K562 (cell line): Measurements from ENCODE around the gene TYR. TPM values are rescaled to one million over a fixed set of nuclear protein-coding genes. Genes with fewer than 3 reads are reported as not detected.
A peak's percentile ranks its signal among the peaks of the same experiment; 100 is the strongest.

Experiments
- ATAC-seq: fragments of 200-7000 bp; cut with Tn5 transposase; 3 replicates; pipeline ENCODE4 v1.9.1; 2020; ENCODE audit warnings: moderate library complexity
- BruUV-seq: library from RNA; stranded (reverse); fragments of 400-500 nt; replicated peaks from 2 replicates; lab custom pipeline; 2021; lab: Mats Ljungman, UMichigan
- CTCF ChIA-PET: fragments of 300-600 bp; formaldehyde crosslinking; extraction: SDS; loops from one replicate; lab custom pipeline; 2021; ENCODE audit warnings: low intra/inter-chr PET ratio; lab: Yijun Ruan, JAX
- POLR2A ChIA-PET: fragments of 300-600, 350-650 bp; sonication (Branson Sonifier 250); formaldehyde crosslinking; extraction: SDS; loops from one replicate; lab custom pipeline; 2021; ENCODE audit warnings: antibody characterized with exemption, inconsistent platforms; lab: Yijun Ruan, JAX
- DNase-seq, 4 experiments: peaks; one replicate each; pipeline versions ENCODE4 v3.0.0 to v3.0.0-alpha.2; 2011 to 2018; ENCODE audit warnings: low spot score in 3 of 4, mixed read lengths in 3 of 4; ENCODE audit errors: extremely low read depth in 1 of 4
- FAIRE-seq: peaks from 2 replicates; lab custom pipeline; 2011; peaks lifted over from hg19 to GRCh38; lab: Jason Lieb, UNC
- H2AFZ ChIP-seq: 2 replicates; pipeline ENCODE4 v1.6.0; 2011; ENCODE audit warnings: low read depth, low read length, control low read depth, inconsistent platforms
- H3K27ac ChIP-seq: fragments of 200-600 bp; 3 replicates; pipeline ENCODE4 v1.8.0; 2011; ENCODE audit warnings: low read depth, mild to moderate bottlenecking, control low read depth, inconsistent platforms, low read length, moderate library complexity, mixed read lengths; ENCODE audit errors: extremely low read depth
- H3K27me3 ChIP-seq, 2 experiments: fragments of 300-600 bp in 1 of 2; 2 replicates in 1 of 2; 3 replicates in 1 of 2; pipeline versions ENCODE4 v1.6.0 to v1.8.0; 2011; ENCODE audit warnings: inconsistent platforms in 2 of 2, low read length in 2 of 2, mild to moderate bottlenecking in 1 of 2, mixed read lengths in 1 of 2, moderate library complexity in 1 of 2; ENCODE audit not compliant: control insufficient read depth in 2 of 2, insufficient read depth in 2 of 2
- H3K36me3 ChIP-seq: fragments of 300-600 bp; 3 replicates; pipeline ENCODE4 v1.8.0; 2011; ENCODE audit warnings: mild to moderate bottlenecking, low read length, inconsistent platforms; ENCODE audit not compliant: control insufficient read depth, insufficient read depth
- H3K4me1 ChIP-seq, 2 experiments: fragments of 200-600 bp in 1 of 2; replicated peaks in 1 of 2; 2 replicates in 1 of 2; 3 replicates in 1 of 2; pipeline versions ENCODE4 v1.5.1 to v1.8.0; 2011; ENCODE audit warnings: inconsistent platforms in 2 of 2, low read length in 2 of 2, mild to moderate bottlenecking in 1 of 2, mixed read lengths in 1 of 2, moderate library complexity in 1 of 2; ENCODE audit not compliant: control insufficient read depth in 2 of 2, insufficient read depth in 2 of 2
- H3K4me2 ChIP-seq: 2 replicates; pipeline ENCODE4 v1.6.1; 2011; ENCODE audit warnings: low read length, control low read depth, inconsistent platforms, mixed read lengths; ENCODE audit not compliant: insufficient read depth
- H3K4me3 ChIP-seq: fragments of 200-600 bp; sonication (generic), shearing (Covaris generic); 2 replicates; pipeline ENCODE4 v1.5.1; 2016; ENCODE audit warnings: control low read depth, inconsistent platforms
- H3K79me2 ChIP-seq: fragments of 200-600 bp; 3 replicates; pipeline ENCODE4 v1.8.0; 2011; ENCODE audit warnings: low read length, inconsistent platforms; ENCODE audit not compliant: control insufficient read depth, insufficient read depth
- H3K9ac ChIP-seq, 2 experiments: 2 replicates each; pipeline versions ENCODE4 v1.6.0 to v1.6.1; 2011; ENCODE audit warnings: low read depth in 2 of 2, low read length in 2 of 2, control low read depth in 1 of 2, inconsistent platforms in 1 of 2, mild to moderate bottlenecking in 1 of 2, mixed read lengths in 1 of 2; ENCODE audit not compliant: insufficient read depth in 1 of 2
- H3K9me1 ChIP-seq: one replicate; pipeline ENCODE4 v1.6.0; 2011; ENCODE audit warnings: inconsistent platforms, mild to moderate bottlenecking, low read length, moderate library complexity; ENCODE audit not compliant: control insufficient read depth, insufficient read depth
- H3K9me3 ChIP-seq: replicated peaks from 2 replicates; pipeline ENCODE4 v1.5.1; 2011; ENCODE audit warnings: low read depth, low read length, inconsistent platforms; ENCODE audit not compliant: control insufficient read depth, insufficient read depth
- H4K20me1 ChIP-seq: replicated peaks from 2 replicates; pipeline ENCODE4 v1.6.1; 2011; ENCODE audit warnings: low read length, inconsistent platforms, mixed read lengths; ENCODE audit not compliant: control insufficient read depth, insufficient read depth
- MAFK ChIP-seq: IDR thresholded peaks from 2 replicates; pipeline ENCODE4 v1.6.1; 2011; ENCODE audit warnings: low read length, improper control_type of control experiment
- STAG1 ChIP-seq: sonication (generic); formaldehyde crosslinking; IDR thresholded peaks from 2 replicates; pipeline ENCODE4 v1.5.0; 2020; ENCODE audit warnings: missing genetic modification reagents, borderline replicate concordance
- TARDBP ChIP-seq: fragments of 450-650 bp; IDR thresholded peaks from 2 replicates; pipeline ENCODE4 v1.6.1; 2016
- ZNF316 ChIP-seq: fragments of 450-650 bp; IDR thresholded peaks from 2 replicates; pipeline ENCODE4 v1.6.1; 2016
- WGBS: fragments of 100-300 bp; shearing (Covaris generic); methylation state at CpG from one replicate; pipeline ENCODE4 v1.1.6; 2016; ENCODE audit warnings: low coverage, mixed read lengths; ENCODE audit not compliant: insufficient coverage; ENCODE audit errors: missing lambda C conversion rate; 5-methylcytosine and 5-hydroxymethylcytosine counted together
- in situ Hi-C: fragments of 300-500 bp; cut with MboI; formaldehyde crosslinking; loops from 4 replicates; pipeline ENCODE4 v1.15.0; 2018; ENCODE audit warnings: inconsistent platforms, mixed read lengths
- intact Hi-C: fragments of 100-400 bp; cut with micrococcal nuclease; formaldehyde crosslinking; loops from 2 replicates; pipeline ENCODE4 v1.14.2; 2022
- polyA plus RNA-seq, 8 experiments: library from polyadenylated mRNA; depleted of rRNA in 4 of 8; stranded (reverse) in 5 of 8; unstranded in 3 of 8; fragments of >200 nt; fragmentation: Nextera tagmentation in 2 of 8; fragmentation: Illumina TruSeq in 1 of 8; extraction: Ambion mirVana in 2 of 8; extraction: Trizol in 1 of 8; gene quantifications; 2 replicates each; pipeline versions ENCODE4 v1.2.1 to v1.2.3, GENCODE V29; 2011 to 2014; ENCODE audit warnings: inconsistent platforms in 1 of 8, missing spikeins in 1 of 8
- total RNA-seq, 7 experiments: library from RNA; depleted of rRNA in 6 of 7; stranded (reverse); fragments of >200 nt in 6 of 7; fragmentation: Illumina TruSeq in 2 of 7; extraction: Trizol in 2 of 7; gene quantifications; 2 replicates each; pipeline versions ENCODE4 v1.2.1 to v1.2.3, GENCODE V29; 2011 to 2021; ENCODE audit warnings: low replicate concordance in 1 of 7
- TF ChIP-seq, protein P1 (sequence below): fragments of 250-450 bp; sonication (Bioruptor Pico); IDR thresholded peaks from 2 replicates; pipeline ENCODE4 v1.5.0; 2021
- TF ChIP-seq, protein P2 (sequence below), 2 experiments: IDR thresholded peaks in 1 of 2; conservative IDR thresholded peaks in 1 of 2; 2 replicates each; pipeline ENCODE4 v1.6.1; 2016; ENCODE audit warnings: low read depth in 2 of 2, mild to moderate bottlenecking in 1 of 2, missing compliant biosample characterization in 1 of 2, missing genetic modification characterization in 1 of 2, moderate library complexity in 1 of 2
- TF ChIP-seq, protein P3 (sequence below): fragments of 450-650 bp; IDR thresholded peaks from 2 replicates; pipeline ENCODE4 v1.6.1; 2017; ENCODE audit warnings: mild to moderate bottlenecking, moderate library complexity

The TYR gene
- total and polyA plus RNA-seq, 9 of the 15 experiments (the other 6 are each of a cell fraction or from before 2014, with no cell fraction given) = not detected

DNA sequence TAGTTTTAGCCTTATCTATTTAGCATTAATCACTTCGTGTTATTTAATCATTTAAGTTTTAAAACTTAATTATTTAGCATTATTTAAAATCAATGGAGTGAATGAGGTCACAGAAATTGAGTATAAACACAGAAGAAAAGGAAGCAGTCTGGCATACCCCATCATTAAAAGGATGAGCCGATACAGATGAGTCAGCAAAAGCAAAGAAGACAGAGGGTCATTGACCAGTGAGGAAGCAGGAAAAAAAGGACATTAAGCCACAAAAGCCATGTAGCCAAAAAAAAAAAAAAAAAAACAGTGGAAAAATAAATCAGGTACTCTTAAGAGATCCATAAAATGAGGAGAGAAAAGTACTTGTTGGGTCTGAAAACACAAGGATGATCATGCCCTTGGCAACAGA is 71.5 kb downstream of the TYR start:
- no peak overlapping the region for H3K4me3 ChIP-seq
- no peak overlapping the region for H3K27ac ChIP-seq
- no peak overlapping the region for H2AFZ ChIP-seq
- FAIRE-seq (no peak), ATAC-seq (no peak), DNase-seq (no peak)
- H3K27me3 ChIP-seq = no peaks in the 10 kb centered on the region
- CTCF ChIA-PET = no interaction called here
- H3K9me3 ChIP-seq = no peaks in the 10 kb centered on the region
- H3K4me1 ChIP-seq = no peaks in the 10 kb centered on the region
- TF ChIP-seq MAFK (0 out of 2 replicates have a peak, but pooled peaks have one; percentile 6), ZNF316 (0 out of 2 replicates have a peak, but pooled peaks have one; percentile 6), TARDBP (no peak), STAG1 (CRISPR knock-in tag) (no peak)
- TF ChIP-seq, protein P1, sequence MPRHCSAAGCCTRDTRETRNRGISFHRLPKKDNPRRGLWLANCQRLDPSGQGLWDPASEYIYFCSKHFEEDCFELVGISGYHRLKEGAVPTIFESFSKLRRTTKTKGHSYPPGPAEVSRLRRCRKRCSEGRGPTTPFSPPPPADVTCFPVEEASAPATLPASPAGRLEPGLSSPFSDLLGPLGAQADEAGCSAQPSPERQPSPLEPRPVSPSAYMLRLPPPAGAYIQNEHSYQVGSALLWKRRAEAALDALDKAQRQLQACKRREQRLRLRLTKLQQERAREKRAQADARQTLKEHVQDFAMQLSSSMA (CRISPR knock-in tag) = no peak
- TF ChIP-seq, protein P2, sequence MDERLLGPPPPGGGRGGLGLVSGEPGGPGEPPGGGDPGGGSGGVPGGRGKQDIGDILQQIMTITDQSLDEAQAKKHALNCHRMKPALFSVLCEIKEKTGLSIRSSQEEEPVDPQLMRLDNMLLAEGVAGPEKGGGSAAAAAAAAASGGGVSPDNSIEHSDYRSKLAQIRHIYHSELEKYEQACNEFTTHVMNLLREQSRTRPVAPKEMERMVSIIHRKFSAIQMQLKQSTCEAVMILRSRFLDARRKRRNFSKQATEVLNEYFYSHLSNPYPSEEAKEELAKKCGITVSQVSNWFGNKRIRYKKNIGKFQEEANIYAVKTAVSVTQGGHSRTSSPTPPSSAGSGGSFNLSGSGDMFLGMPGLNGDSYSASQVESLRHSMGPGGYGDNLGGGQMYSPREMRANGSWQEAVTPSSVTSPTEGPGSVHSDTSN (CRISPR knock-in tag; IDR thresholded peaks at IDR 0.05; ENCODE audit: low read depth) = no peak
- TF ChIP-seq, protein P2 (tag; conservative IDR thresholded peaks at IDR 0.05; ENCODE audit: low read depth) = no peak
- TF ChIP-seq, protein P3, sequence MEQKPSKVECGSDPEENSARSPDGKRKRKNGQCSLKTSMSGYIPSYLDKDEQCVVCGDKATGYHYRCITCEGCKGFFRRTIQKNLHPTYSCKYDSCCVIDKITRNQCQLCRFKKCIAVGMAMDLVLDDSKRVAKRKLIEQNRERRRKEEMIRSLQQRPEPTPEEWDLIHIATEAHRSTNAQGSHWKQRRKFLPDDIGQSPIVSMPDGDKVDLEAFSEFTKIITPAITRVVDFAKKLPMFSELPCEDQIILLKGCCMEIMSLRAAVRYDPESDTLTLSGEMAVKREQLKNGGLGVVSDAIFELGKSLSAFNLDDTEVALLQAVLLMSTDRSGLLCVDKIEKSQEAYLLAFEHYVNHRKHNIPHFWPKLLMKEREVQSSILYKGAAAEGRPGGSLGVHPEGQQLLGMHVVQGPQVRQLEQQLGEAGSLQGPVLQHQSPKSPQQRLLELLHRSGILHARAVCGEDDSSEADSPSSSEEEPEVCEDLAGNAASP = no peak
- H4K20me1 ChIP-seq = no peaks in the 10 kb centered on the region
- H3K4me2 ChIP-seq = no peak overlapping the region
- in situ Hi-C loops (no loop called here), intact Hi-C loops (no loop called here)
- H3K9ac ChIP-seq = no peak overlapping the region
- no TSS peak for BruUV-seq
- no peaks in the 10 kb centered on the region for H3K36me3 ChIP-seq
- POLR2A ChIA-PET = no interaction called here
- H3K9me1 ChIP-seq = no peaks in the 10 kb centered on the region
- H3K79me2 ChIP-seq = no peaks in the 10 kb centered on the region
- 0% methylated on average over 2 of the region's 2 CpGs for WGBS
